M059J (cell line): ENCODE data around the gene BNC2. TPM values are rescaled to one million over a fixed set of nuclear protein-coding genes. Genes with fewer than 3 reads are reported as not detected.

Experiments used
- DNase-seq: peaks from one replicate; pipeline ENCODE4 v3.0.0-alpha.2; 2012; ENCODE audit warnings: low read depth
- total RNA-seq: library from RNA; depleted of rRNA; stranded (reverse); fragments of >200 nt; shearing (Covaris generic); gene quantifications from 2 replicates; pipeline ENCODE4 v1.2.3, GENCODE V29; 2014

The BNC2 gene
- total RNA-seq, 1 experiment from 2014 or later, result 7.0 TPM

DNA sequence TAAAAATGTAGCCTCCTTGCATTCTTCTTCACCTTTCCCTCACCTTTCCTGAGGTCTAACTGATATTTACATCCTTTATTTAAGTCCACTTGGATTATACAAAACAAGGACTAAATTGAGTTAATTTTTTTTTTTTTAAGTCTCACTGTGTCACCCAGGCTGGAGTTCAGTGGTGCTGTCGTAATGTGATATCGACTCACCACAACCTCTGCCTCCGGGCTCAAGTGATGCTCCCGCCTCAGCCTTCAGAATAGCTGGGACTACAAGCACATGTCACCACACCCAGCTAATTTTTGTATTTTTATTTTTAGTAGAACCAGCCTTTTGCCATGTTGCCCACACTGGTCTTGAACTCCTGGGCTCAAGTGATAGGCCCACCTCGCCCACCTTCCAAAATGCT is 195.3 kb downstream of the BNC2 start:
- peak; percentile 60 for DNase-seq

DNA sequence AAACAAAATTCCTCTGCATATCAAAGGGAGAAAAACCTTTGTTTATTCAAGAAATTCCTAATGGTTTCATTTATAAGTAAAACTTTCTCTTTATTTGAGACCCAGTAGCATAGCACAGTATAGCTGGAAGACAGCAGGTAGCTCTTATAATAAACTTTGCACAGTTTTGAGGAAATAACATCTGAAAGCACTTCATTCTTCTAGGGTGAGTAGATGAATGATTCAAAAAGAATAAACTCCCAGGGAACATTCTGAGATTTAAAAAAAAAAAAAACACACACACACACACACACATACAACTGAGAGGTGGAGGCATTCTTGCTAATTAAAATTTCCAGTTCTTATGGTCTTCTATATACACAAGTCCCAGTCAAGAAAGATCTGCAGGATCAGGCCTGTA is 197.3 kb downstream of the BNC2 start:
- no peak for DNase-seq

DNA sequence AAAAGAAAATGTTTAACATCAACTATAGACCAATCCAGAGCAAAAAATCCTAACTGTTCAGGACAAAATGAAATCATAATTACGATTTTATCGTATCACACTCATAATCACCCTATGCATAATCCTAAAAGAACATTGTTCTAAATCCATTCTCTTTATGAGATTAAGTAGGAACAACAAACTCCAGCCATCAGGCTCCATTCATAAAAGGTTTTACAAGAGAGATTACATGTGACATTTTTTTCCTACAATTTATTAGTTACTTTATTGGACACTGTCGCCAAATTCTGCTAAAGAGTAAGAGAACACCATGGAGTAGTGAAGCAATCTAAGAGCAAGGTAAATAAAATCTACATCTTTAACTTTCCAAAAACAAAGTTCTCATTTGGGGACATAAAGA is 198.0 kb downstream of the BNC2 start:
- DNase-seq, result no peak

DNA sequence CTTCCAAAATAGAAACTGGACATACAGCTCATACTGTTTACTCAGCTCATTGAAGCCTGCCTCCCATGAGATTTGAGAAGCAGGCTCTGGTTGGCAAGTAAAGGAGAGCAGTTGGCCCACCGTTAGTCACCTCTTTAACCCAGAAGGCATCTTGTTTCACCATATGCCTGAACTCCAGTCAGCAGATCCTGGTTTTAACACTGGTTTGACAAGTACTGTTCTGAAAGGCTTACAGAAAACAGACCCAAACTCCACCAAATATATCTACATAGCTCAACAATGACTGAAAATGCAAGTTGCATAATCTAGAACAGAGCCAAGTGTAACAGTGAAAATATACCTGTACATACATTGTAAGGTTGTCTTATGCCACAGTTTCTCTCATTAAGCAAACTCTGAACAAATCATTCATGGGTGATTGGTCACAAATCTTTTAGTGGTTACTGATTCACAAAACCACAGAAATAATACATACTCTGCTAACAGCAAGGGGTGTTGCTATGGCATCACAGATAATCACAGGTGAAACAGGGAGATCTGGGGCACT is 198.8 kb downstream of the BNC2 start:
- peak; percentile 90 for DNase-seq

DNA sequence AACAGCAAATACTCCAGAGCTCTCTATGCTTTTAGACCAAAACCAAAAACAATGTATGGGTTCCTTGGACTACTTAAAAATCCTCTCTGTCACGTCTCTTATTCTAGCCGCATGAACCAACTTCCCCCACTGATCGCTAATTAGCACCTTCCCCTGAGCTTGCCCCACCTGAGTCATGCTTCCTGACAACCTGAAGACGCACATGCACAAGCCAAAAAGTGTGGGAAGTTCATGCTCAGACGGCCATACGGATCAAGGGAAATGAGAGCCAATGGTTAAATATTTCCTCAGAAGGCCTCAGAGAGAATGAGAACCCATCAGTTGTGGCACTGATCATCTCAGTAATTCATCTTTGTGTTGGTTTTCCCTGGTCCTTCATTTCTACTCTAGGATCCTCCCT is 199.7 kb downstream of the BNC2 start:
- no peak for DNase-seq

DNA sequence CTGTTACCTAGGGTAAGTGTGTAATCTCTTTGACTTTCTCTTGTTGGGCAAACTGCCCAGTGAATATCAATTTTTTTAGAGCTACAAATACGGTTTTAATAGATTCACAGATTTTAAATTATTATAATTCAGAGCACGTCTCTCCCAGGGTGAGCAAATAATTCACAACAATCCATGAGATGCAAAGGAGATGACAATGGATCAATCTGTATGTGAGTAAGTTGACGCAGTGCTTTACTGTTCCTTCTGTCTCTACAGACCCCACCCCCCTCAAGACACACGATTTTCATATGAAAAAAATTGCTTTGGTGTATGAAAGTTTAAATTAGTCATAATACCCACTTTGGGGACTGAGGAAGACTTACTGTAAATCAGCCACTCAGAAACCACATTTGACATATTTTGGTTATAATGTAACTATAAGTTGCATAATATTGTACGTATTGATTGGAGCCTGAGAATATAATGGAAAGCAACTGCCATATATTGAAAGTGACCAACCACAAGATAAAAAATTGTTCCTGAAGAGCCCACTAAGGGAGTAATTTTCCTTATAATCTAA is 201.7 kb downstream of the BNC2 start:
- DNase-seq, result no peak

DNA sequence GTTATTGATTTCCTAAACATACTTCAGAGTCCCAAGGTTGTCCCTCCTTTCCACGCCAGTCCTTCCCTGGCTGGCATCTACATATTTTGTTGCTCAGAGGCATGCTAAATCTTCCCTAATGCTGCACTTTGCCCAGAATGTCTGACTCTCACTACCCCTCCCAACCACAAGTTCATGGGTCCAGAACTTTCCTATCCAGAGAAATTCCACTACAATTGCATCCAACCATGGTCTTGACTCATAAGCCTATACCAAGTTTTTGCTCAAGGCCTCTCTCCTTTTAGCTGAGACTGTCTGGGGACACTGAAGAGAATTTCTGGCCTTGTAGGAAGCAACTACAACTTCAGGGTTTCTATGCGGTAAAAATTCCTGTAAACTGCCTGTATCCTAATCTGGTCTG is 206.3 kb downstream of the BNC2 start:
- peak; percentile 45 for DNase-seq

DNA sequence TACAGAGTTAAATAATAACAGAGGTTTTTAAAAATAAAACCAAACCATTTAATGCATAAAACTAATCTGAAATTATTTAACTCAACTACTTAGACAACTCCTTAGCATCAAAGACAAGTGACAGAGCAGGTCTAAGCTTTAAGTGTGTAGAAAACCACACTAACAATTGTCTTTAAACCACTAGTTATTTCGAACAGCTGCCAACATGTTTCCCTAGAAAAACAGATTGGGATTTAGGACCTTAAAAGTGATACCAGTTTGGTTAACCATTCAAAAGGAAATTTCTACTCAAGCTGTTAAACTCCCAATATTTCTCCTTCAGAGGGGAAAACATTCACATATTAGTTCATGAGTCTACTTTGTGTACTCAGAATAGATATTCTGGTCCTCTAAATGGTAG is 208.7 kb downstream of the BNC2 start:
- no peak for DNase-seq

DNA sequence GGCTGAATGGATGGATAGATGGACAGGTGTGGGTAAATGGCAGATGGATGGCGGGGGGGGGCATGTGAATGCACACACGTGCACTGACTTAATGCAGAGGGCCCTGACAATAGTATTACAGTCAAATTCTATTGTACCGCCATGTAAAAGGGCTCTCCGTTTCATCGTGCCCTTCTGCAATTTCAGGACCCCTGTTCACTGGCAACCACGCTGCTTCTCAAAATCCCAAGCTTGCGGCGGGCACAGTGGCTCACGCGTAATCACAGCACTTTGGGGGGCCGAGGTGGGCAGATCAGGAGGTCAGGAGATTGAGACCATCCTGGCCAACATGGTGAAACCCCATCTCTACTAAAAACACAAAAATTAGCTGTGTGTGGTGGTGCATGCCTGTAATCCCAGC is 211.4 kb downstream of the BNC2 start:
- DNase-seq, result no peak

DNA sequence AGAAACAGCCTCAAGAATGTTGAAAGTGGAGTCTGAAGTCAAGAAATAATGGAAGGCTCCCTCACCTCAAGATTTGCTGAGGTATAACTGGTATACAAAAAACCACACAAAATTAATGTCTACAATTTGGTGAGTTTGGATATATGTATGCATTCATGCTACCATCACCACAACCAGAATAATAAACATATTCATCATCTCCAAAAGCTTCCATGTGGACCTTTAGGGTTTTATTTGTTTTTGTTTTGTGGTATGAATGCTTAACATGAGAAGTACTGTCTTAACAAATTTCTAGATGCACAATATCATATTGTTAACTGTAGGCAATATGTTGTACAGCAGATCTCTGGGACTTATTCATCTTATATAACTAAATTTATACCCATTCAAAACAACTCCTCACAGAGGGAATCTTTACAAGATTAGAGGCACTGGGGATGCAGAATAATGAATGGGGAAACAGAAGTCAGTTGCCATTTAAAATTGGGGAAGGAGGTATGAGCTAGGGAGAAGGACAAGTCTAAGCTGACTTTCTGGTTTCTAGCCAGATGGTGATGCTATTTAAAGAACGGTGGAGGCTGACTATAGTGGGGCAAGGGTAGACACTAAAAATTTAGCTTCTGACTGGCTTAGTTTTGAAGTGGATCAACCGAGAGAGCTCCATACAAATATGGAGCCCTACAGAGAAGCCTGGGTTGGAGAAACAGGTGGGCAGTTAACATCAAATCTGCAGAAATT is 213.9 kb downstream of the BNC2 start:
- DNase-seq, result no peak

DNA sequence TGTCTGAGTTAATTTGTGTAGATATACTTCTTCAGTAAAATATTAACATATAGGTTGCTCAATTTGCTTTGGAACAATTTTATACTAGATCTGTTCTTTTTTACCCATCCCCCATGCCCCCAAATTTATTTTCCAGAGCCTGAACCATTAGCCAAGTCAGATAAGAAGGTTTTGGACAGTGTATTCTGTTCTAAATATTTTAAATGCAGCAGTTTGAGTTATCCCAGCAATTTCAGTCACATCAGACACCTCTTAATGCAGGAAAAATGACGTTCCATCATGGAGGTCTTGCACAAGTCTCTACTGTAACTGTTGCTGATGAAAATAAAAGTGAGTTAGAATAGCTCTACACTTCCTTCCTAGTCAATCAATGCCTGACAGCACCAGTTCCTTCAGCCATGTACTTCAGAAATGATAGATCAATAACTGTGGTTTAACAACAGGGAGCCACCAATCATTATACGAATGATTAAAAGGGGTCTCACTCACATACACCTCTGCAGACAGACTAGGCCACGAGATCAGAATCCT is 215.8 kb downstream of the BNC2 start:
- no peak for DNase-seq

DNA sequence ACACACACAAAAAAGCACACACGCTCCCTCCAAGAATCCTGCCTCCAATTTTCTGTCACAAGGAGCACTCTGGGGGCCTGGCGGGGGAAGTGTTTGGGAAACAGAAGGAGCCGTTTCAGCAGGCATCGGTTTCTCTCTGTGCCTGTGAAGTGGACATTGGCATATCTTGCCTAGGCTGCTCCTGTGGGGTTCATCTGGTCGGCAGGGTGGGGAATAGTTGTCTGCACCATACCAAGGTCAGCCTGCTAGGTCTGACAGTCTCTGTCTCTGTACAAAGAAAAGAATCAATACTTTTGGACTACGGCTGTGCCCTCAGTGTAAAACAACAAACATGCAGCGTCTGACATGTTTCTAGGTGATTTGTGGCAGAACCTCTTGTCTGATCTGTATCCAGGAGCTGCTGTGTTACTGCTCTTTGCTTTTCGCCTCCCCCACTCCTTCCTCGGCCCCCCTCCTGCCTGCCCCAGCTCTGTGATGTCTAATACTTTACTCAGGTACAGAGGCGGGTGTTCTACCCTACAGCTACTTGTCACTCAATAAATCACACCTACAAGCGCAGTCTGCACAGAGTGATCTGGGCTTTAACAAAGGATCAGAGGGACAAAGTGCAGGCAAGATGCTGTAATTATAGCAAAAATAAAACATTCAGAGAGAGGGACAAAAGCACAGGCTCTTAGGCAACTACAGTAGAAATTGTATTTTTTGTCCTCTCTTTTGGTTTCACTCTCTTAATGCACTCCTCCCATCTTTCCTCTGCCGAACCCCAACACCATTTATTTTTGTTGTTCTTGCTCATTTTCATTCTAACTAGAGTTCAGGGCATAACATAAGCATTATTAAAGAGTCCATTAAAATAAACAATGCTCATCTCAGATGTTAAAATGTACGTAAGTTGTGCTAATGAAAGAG is 216.7 kb downstream of the BNC2 start:
- peak; percentile 47 for DNase-seq

DNA sequence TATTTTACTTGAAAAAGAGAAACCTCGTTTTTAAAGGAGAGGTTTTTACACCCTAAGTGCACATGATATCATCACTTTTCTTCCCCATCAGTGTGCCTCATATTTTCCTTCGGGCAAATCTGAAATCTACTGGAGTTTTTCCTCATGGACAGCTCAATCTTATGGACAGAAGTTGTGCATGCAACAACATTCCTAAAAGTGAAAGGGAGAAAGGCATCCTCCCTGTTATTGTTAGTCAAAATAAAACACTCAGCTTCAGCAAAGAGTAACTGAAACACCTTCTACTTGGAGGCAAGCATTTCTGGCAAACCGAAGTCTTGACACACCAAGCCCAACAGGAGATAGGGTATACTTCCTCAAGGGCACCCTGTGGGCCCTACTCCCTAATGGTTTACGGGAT is 217.9 kb downstream of the BNC2 start:
- DNase-seq, result peak; percentile 25

DNA sequence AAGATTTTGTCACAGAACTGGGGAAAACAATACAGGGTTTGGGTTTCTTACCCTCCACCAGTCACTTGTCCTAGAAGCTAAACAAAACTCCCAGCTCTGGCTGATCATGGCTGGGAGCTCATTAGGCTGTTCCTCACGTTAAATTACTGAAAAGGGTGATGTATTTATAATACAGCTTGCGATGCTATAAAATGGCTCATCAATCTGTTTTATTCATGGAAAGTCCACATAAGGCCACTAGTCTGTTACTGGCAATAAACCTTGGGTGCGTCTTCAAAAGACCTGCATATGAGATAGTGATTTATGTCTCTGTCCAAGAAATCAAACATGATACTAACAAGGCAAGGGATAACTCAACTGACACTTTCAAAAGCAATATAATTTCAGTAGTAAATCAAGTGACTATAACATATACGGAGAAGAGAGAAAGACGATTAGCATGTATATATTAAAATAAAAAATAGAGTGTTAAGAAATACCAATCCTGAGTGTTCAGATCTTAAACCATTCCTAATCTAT is 219.0 kb downstream of the BNC2 start:
- no peak for DNase-seq

DNA sequence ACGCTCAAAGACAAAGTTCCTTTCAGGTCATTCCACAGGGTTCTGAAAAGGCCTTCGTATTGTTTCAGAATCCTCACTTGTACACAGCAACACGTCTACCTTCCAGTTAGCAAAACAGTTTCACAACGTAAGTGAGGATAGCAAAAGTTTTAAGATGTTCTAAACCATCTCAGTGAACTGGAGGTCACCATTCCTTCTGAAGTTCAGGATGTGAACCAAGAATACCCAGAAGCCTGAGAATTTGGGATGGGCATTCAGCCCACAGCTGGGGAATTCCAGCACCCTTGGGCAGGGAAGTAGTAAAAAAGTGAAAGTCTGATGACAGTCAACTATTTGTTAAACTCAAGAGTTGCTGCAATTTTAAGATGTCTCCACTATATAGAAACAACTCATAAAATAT is 224.5 kb downstream of the BNC2 start:
- DNase-seq, result peak; percentile 33

DNA sequence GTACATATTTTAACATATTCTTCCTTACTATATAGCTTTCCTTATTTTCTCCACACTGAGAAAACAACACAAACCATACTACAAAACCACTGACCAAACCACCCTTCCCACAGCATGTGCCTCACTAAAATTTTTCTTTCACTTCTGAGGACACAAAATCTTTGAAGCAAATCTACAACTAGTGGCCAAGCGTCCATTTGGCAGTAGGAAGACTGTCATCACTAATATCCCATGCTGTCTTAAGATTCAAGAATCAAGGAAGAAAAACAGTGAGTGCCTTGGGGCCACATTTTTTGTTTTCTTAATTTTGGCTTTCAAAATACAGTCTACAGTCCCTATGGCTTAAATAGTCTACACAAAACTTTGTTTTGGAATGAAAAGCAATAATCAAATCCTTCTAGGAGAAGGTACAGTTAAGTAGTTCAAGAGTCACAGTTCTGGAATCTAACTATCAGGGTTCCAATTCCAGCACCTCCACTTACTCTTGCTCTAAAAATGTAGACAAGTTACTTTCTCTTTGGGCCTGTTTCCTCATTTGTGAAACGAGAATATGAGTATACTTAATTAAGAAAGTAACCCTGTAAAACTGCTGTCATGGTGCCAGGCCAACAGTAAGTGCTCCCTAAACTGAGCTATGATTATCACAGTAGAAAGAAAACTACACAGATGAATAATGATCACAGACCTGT is 227.9 kb downstream of the BNC2 start:
- DNase-seq, result peak; percentile 40

DNA sequence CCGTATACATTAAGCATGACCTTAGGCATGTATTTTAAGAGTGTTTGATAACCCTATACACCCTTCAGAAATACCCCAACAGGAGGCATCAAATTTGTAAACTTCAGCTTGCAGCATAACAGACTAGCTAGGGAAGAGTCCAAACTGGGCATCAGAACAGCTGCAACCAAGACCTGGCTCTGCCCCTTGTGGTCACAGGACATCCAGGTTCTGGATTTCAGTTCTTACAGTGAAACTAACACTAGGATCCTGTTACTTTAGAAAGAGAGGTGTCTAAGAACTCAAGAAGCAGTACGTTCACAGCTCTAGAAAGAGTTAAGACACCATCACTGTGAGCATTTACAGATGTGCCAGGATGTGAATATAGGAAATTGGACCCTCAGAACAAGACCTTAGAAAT is 229.8 kb downstream of the BNC2 start:
- peak; percentile 43 for DNase-seq

DNA sequence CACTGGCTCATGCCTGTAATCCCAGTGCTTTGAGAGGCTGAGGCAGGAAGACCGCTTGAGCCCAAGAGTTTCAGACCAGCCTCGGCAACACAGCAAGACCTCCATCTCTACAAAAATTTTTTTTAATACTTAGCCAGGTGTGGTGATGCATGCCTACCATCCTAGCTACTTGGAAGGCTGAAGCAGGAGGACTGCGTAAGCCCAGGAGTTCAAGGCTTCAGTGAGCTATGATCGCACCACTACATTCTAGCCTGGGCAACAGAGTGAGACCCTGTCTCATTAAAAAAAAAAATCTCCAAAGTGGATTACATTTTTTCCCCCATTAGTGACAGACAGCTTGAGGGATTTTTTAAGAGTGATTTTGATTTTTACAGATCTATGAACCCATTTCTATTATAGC is 230.8 kb downstream of the BNC2 start:
- DNase-seq, result no peak

DNA sequence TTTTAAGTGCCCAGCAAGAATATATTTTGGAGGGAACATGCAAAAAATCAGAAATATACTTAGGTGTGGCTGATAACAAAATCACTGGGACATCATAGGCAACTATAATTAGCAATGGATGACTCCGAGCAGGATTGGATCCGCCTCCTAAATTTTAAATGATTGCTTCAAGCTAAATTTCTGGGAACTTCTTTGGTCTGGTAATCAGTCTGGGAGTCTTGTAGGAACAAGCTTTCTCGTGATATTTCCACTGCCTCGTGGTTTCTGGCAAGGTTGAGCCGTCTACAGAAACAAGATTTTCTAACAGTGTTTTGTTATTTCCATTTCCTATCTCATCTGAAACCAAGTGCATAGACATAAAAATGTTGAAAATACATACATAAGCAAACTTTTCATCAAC is 232.6 kb downstream of the BNC2 start:
- no peak for DNase-seq

DNA sequence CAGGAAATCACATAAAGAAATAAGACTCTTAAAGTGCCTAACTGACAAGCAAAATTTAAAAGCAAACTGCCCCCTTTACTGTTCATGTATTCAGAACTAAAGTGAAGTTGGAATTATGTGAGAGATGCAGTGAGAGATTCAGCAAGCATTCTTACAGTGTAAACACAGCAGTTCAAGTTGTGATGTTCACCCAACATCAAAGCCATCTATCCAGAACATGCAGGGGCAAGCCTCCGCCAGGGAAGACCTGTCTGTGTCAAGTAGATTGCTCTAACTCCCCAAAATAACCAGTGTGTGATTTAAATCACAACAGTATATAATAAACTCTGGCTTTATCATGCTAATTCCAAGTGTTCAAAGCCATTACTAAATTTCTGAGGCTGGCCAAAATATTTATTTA is 233.3 kb downstream of the BNC2 start:
- no peak for DNase-seq

DNA sequence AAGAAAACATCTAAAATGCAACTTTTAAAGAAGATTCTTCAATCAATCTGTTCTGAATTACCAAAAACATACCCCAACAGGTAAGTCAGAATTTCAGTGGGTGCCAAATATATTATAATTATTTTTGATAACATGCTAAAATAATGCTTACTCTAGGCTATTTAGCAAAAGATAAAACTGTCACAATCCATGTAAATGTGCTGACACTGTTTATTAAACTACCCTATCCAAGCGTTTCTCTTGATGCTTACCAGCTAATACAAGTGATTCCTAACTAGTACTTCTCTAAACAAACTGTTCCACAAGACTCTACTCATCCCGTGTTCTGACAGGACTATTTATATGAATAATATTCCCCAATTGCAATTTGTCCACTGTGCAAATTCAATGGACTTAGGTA is 236.7 kb downstream of the BNC2 start:
- no peak for DNase-seq
